Measurements from ENCODE around the gene SDK2.

The SDK2 gene

DNA sequence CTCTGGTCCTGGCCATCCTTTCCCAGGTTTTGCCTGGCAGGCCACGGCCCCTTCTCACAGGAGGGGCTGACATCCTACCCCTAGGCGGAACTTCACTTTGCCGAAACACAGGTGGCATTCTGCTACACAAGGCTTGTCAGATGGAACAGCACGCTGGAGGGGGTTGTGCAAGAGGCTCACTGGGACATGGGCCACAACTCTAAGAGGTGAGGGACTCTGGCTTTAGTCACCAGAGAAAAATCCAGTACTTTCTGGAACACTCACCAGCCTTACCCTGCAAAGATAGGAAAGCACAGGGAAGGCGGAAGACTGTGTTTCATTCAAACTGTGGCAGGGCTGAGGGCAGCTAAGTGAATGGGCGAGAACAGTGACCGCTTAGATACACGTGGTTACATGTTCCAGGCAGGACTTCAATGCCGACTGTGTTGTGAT is 350.7 kb downstream of the SDK2 start:
- in situ Hi-C loops (cut with MboI; ENCODE audit: low sequenced_read_pairs) = no loop called here
- no peak overlapping the region for H3K4me3 ChIP-seq
- H3K27me3 ChIP-seq (ENCODE audit: low read depth) = no peaks in the 10 kb centered on the region
- no peaks in the 10 kb centered on the region for H3K4me1 ChIP-seq
- no peak for DNase-seq (ENCODE audit: low spot score in 2 of 2)
- no peaks in the 10 kb centered on the region for H3K9me3 ChIP-seq
- H3K36me3 ChIP-seq (replicated peaks) = no peaks in the 10 kb centered on the region; the same call in 1 of the 2 replicates

- no peak overlapping the region for H3K4me3 ChIP-seq
- no peaks in the 10 kb centered on the region for H3K4me1 ChIP-seq
- DNase-seq (ENCODE audit: low spot score in 2 of 2) = no peak
- no peaks in the 10 kb centered on the region; the same call in 1 of the 2 replicates for H3K36me3 ChIP-seq (replicated peaks)
- in situ Hi-C loops (cut with MboI; ENCODE audit: low sequenced_read_pairs) = no loop called here
- H3K9me3 ChIP-seq = no peaks in the 10 kb centered on the region
- no peaks in the 10 kb centered on the region for H3K27me3 ChIP-seq (ENCODE audit: low read depth)
Observed at GRCh38 chr17:73293031-73293430, 351.2 kb downstream of the SDK2 start.

DNA sequence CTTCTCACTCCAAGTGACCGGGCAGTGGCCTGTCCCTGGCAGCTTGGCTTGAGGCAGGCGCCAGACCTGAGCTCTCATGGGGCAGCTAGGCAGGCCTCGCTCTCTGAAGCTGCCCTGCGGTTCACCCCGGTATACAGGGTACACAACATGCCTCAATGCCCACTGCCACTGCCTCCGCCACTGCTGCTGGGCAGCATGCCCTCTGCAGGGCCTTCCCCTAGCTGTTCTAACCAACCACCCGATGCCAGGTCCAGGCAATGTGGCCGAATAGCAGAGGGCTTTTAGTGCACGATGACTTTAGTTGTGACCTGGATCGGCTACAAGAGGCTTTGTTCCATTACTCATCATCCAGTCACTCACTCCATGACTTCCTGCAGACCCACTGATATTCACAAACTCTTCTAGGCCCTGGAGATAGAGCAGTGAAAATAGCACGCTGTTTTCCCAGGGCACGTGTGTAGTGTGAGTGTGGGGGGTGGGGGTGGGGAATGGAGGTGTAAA is 352.2 kb downstream of the SDK2 start:
- no peak overlapping the region for H3K4me3 ChIP-seq

GRCh38 chr17:73291260-73291801 is 352.9 kb downstream of the SDK2 start:
- H3K36me3 ChIP-seq (replicated peaks) = no peaks in the 10 kb centered on the region; the same call in 1 of the 2 replicates
- DNase-seq (ENCODE audit: low spot score in 2 of 2) = no peak
- in situ Hi-C loops (cut with MboI; ENCODE audit: low sequenced_read_pairs) = no loop called here
- no peaks in the 10 kb centered on the region for H3K4me1 ChIP-seq
- H3K27me3 ChIP-seq (ENCODE audit: low read depth) = no peaks in the 10 kb centered on the region
- no peaks in the 10 kb centered on the region for H3K9me3 ChIP-seq
- no peak overlapping the region for H3K4me3 ChIP-seq

More for the DNA sequence above, 352.2 kb downstream of the SDK2 start:
- DNase-seq (ENCODE audit: low spot score in 2 of 2) = no peak
- H3K4me1 ChIP-seq = no peaks in the 10 kb centered on the region
- no peaks in the 10 kb centered on the region for H3K27me3 ChIP-seq (ENCODE audit: low read depth)
- in situ Hi-C loops (cut with MboI; ENCODE audit: low sequenced_read_pairs) = no loop called here
- no peaks in the 10 kb centered on the region for H3K9me3 ChIP-seq
- no peaks in the 10 kb centered on the region; the same call in 1 of the 2 replicates for H3K36me3 ChIP-seq (replicated peaks)

- in situ Hi-C loops (cut with MboI; ENCODE audit: low sequenced_read_pairs) = no loop called here
Observed at GRCh38 chr17:73290399-73291259, 353.6 kb downstream of the SDK2 start.

GRCh38 chr17:73289549-73290254 is 354.5 kb downstream of the SDK2 start:
- Histone ChIP-seq H3K36me3 (replicated peaks) (peaks cover 13% of the 10 kb centered on the region), H3K4me3 (no peak overlapping the region)
- in situ Hi-C loops (cut with MboI; ENCODE audit: low sequenced_read_pairs) = no loop called here

More at GRCh38 chr17:73290399-73291259, 353.6 kb downstream of the SDK2 start:
- Histone ChIP-seq H3K9me3 (no peaks in the 10 kb centered on the region), H3K27me3 (ENCODE audit: low read depth) (no peaks in the 10 kb centered on the region), H3K36me3 (replicated peaks) (peaks cover 7% of the 10 kb centered on the region), H3K4me1 (no peaks in the 10 kb centered on the region), H3K4me3 (no peak overlapping the region)
- no peak for DNase-seq (ENCODE audit: low spot score in 2 of 2)

GRCh38 chr17:73288534-73289302 is 355.5 kb downstream of the SDK2 start:
- H3K36me3 ChIP-seq (replicated peaks) = peaks cover 15% of the 10 kb centered on the region
- H3K4me3 ChIP-seq = no peak overlapping the region
- DNase-seq (ENCODE audit: low spot score in 2 of 2) = no peak
- no peaks in the 10 kb centered on the region for H3K9me3 ChIP-seq
- H3K4me1 ChIP-seq = no peaks in the 10 kb centered on the region
- in situ Hi-C loops (cut with MboI; ENCODE audit: low sequenced_read_pairs) = no loop called here
- H3K27me3 ChIP-seq (ENCODE audit: low read depth) = no peaks in the 10 kb centered on the region

More at GRCh38 chr17:73289549-73290254, 354.5 kb downstream of the SDK2 start:
- H3K9me3 ChIP-seq = no peaks in the 10 kb centered on the region
- H3K4me1 ChIP-seq = no peaks in the 10 kb centered on the region
- DNase-seq (ENCODE audit: low spot score in 2 of 2) = no peak
- H3K27me3 ChIP-seq (ENCODE audit: low read depth) = no peaks in the 10 kb centered on the region

DNA sequence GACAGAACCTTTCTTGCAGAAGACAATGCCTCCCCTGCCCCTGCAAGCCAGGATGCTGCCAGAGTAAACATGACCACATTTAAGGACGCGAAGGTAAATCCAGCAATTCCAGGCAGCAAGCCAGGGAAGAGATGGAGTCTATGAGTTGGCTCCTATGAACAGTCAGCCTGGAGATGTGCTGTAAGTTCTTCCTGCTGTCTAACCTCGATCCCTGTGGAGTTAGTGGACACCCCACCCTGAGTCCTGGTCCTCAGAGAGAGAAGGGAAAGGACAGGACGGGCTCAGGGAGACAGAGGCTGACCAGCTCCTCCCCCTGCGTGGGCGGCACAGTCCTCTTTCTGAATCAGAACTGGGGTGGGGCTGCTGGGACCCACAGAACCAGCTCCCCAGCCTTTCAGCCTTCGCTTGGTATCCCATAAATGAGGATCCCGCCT is 357.4 kb downstream of the SDK2 start:
- H3K4me3 ChIP-seq = no peak overlapping the region
- H3K4me1 ChIP-seq = no peaks in the 10 kb centered on the region
- in situ Hi-C loops (cut with MboI; ENCODE audit: low sequenced_read_pairs) = no loop called here
- H3K9me3 ChIP-seq = no peaks in the 10 kb centered on the region
- H3K27me3 ChIP-seq (ENCODE audit: low read depth) = no peaks in the 10 kb centered on the region
- no peak for DNase-seq (ENCODE audit: low spot score in 2 of 2)
- peaks cover 15% of the 10 kb centered on the region for H3K36me3 ChIP-seq (replicated peaks)

GRCh38 chr17:73285916-73286862 is 358.1 kb downstream of the SDK2 start:
- Histone ChIP-seq H3K36me3 (replicated peaks) (peaks cover 15% of the 10 kb centered on the region), H3K4me1 (no peaks in the 10 kb centered on the region), H3K27me3 (ENCODE audit: low read depth) (no peaks in the 10 kb centered on the region), H3K9me3 (no peaks in the 10 kb centered on the region), H3K4me3 (no peak overlapping the region)
- no peak for DNase-seq (ENCODE audit: low spot score in 2 of 2)
- in situ Hi-C loops (cut with MboI; ENCODE audit: low sequenced_read_pairs) = no loop called here

DNA sequence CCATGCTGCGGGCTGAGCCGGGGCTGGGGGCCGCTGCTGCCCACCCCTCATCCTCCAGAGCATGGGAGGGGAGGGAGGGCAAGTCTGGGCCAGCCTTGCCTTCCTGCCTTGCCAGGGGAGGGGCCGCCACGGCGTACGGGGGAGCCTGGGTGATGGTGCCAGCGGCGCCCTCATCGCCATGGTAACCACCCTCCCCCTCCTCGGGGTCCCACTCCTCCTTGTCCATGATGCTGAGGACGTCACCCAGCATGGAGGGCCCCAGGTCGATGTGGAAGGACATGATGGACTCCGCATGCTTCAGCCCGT is 358.7 kb downstream of the SDK2 start:
- Histone ChIP-seq H3K4me1 (no peaks in the 10 kb centered on the region), H3K9me3 (no peaks in the 10 kb centered on the region), H3K36me3 (replicated peaks) (peaks cover 15% of the 10 kb centered on the region), H3K27me3 (ENCODE audit: low read depth) (no peaks in the 10 kb centered on the region), H3K4me3 (no peak overlapping the region)
- no peak for DNase-seq (ENCODE audit: low spot score in 2 of 2)
- in situ Hi-C loops (cut with MboI; ENCODE audit: low sequenced_read_pairs) = no loop called here

GRCh38 chr17:73284906-73285602 is 359.2 kb downstream of the SDK2 start:
- Histone ChIP-seq H3K36me3 (replicated peaks) (peaks cover 15% of the 10 kb centered on the region), H3K27me3 (ENCODE audit: low read depth) (no peaks in the 10 kb centered on the region), H3K4me1 (no peaks in the 10 kb centered on the region), H3K4me3 (no peak overlapping the region), H3K9me3 (no peaks in the 10 kb centered on the region)
- in situ Hi-C loops (cut with MboI; ENCODE audit: low sequenced_read_pairs) = no loop called here
- no peak for DNase-seq (ENCODE audit: low spot score in 2 of 2)

Data from HAP-1 (cell line).